NCI-H526 treated with DMSO at 0.1 percent for 48 hours (cell line): Measurements from ENCODE around the gene KPRP.

Source experiments
- DNase-seq: peaks from one replicate; lab custom pipeline; 2025; lab: John Stamatoyannopoulos, UW

KPRP gene, protein sequence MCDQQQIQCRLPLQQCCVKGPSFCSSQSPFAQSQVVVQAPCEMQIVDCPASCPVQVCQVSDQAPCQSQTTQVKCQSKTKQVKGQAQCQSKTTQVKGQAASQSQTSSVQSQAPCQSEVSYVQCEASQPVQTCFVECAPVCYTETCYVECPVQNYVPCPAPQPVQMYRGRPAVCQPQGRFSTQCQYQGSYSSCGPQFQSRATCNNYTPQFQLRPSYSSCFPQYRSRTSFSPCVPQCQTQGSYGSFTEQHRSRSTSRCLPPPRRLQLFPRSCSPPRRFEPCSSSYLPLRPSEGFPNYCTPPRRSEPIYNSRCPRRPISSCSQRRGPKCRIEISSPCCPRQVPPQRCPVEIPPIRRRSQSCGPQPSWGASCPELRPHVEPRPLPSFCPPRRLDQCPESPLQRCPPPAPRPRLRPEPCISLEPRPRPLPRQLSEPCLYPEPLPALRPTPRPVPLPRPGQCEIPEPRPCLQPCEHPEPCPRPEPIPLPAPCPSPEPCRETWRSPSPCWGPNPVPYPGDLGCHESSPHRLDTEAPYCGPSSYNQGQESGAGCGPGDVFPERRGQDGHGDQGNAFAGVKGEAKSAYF

GRCh38 chr1:152757747-152758146, at the start of gene KPRP:
KPRP (plus strand) TSS chr1:152758025; CDS start chr1:152759589, 1,564 bp downstream.
- no peak for DNase-seq

GRCh38 chr1:152718238-152718637, 39.6 kb upstream of the KPRP start:
- no peak for DNase-seq

DNA sequence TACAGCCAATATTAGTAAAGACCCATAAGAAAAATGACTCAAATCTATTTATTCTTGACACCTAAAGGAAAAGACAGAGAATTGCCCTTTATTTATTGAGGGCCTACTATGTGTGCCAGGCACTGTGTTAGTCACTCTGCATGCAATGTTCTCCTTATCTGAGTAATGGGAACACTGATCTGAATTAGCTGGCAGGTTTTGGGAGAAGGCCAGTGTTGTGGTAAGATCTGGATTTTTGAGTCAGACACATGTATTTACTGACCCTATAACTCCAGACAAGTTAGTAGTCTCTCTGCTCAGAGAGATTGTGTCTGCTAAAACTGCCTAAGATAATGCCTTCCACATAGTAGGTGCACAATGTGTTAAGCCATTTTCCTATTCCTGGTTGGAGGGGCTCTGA, 32.6 kb upstream of the KPRP start:
- DNase-seq, result no peak

GRCh38 chr1:152728986-152729385, 28.8 kb upstream of the KPRP start:
- no peak for DNase-seq

- DNase-seq, result no peak
Observed at GRCh38 chr1:152735648-152736047, 22.2 kb upstream of the KPRP start.

- no peak for DNase-seq
Observed at GRCh38 chr1:152737997-152738396, 19.8 kb upstream of the KPRP start.

GRCh38 chr1:152739841-152740240, 18.0 kb upstream of the KPRP start:
- DNase-seq, result no peak

- DNase-seq, result no peak
Observed at GRCh38 chr1:152741656-152742055, 16.2 kb upstream of the KPRP start.

DNA sequence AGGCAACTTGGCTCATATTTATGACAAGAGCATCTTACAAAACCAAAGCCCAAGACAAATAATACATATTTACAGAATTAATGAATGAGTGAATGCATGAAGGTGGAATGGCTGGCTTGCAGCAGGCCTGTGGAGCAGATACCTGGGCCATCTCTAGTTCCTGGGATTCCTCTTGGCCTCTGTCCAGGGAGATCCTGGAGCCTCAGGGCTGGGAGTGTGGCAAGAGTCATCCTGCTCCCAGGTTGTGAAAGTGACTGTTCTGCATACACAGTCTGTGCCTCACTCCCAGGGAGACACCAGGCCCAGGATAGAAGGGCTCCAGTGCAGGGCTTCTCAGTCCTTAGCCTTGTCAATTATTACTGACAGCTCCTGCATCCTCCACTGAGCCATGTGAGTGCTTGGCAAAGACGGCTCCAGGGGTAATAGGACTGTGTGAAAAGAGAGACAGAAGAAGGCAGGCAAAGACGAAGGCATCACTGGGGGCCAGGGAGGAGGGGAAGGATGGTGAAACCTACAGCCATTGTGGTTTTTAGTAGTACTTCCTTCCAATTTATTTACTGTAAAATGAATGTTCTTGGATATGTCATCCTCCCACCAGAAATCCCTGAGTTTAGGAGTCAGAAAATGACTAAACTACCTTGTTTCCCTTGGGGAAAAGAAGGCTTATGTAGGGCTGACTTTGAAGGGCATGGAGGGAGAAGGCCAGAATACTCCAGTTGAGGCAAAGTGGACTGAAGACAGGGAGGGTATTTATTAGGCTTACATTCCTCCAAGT, 14.3 kb upstream of the KPRP start:
- DNase-seq, result no peak

- no peak for DNase-seq
Observed at GRCh38 chr1:152745289-152745704, 12.5 kb upstream of the KPRP start.

DNA sequence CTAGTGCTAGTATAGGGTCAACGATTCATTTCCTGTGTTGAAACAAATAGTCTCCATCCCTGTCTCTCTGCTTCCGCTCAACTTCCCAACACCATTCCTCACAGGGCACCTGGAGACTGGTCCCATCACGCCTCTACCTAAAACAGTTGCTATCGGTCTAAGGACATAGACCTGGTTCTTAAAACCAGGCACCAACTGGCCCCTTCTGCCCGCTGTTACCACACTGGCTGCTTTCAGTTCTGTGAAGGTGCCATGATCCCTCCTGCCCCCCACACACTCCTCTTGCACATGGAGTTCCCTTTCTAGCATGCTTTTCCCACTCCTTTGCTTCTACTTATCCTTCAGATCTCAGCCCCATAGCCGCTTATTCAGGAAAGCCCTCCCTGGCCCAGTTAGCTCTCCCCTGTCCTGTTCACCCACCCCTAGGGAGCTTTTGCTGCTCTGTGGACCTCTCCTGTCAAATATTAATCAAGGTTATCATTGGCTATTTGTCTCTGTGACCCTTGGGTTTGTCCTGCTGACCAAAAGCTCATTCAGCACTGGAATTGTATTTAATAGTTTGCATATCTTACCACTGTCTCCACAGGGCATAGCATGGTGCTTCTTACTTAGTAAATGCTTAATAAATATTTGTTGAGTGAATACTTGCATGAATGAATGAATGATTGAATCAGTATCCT, 11.9 kb upstream of the KPRP start:
- DNase-seq, result no peak

DNA sequence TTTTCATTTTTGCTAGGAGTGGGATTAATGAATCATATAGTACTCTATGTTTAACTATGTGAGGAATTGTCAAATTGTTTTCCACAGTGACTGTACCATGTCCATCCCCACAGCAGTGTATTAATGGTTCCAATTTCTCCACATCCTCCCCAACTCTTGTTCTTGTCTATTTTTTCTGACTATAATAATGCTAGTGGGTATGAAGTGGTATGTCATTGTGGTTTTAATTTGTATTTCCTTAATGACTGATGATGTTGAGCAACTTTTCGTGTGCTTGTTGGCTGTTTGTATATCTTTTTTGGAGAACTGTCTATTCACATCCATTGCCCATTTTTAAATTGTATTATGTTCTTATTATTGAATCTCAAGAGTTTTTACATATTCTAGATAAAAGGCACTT, 10.0 kb upstream of the KPRP start:
- DNase-seq, result no peak

DNA sequence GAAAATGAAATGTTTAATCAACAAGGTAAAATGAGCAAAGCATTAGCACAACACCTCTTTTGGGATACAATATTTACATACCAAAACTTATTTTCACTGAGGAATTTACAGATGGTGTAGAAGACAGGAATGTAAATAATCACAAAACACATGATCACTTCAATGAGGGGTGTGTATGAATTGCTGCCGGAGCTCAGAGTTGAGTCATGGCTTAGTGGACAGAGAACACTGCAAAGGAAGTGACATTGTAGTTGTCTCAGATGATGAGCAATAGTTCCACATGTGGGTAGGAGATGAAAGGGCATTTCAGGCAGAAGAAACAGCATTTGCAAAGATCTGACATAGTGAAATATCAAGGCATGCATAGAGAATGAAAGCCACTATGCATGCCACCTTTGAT, 5.6 kb upstream of the KPRP start:
- DNase-seq, result no peak

DNA sequence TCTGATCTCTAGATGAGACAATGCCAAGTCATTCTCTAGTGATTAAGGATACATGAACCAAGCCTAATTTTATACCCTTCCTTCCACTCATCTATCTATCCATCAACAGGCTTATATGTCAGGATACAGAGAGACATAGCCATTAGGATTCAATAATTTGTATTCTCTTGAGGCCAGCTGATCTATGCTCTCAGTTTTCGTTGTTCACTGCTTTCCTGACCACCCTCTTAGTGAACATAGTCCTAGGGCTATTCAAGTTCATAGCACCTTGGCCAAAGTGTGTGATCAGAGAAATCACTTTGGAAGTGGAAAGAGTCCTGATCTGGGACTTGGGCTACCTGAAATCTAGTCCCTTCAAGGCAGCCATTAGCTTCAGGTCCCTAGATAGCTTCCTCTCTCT, 4.2 kb upstream of the KPRP start:
- no peak for DNase-seq

- DNase-seq, result no peak
Observed at GRCh38 chr1:152756872-152757271, 953 bp upstream of the KPRP start.

GRCh38 chr1:152758636-152759035, 811 bp downstream of the KPRP start:
- no peak for DNase-seq

GRCh38 chr1:152759453-152760173, 1.8 kb downstream of the KPRP start:
- no peak for DNase-seq

DNA sequence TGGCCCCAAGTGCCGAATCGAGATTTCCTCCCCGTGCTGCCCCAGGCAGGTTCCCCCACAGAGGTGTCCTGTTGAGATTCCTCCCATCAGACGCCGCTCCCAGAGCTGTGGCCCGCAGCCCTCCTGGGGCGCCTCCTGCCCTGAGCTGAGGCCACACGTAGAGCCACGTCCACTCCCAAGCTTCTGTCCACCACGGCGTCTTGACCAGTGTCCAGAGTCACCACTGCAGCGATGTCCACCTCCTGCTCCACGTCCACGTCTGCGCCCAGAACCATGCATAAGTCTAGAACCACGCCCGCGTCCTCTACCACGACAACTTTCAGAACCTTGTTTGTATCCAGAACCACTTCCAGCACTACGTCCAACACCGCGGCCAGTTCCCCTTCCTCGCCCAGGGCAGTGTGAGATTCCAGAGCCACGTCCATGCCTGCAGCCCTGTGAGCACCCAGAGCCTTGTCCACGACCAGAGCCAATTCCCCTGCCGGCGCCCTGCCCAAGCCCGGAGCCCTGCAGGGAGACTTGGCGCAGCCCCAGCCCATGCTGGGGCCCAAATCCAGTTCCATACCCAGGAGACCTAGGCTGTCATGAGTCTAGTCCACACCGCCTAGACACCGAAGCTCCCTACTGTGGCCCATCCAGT, 2.8 kb downstream of the KPRP start:
- DNase-seq, result no peak

DNA sequence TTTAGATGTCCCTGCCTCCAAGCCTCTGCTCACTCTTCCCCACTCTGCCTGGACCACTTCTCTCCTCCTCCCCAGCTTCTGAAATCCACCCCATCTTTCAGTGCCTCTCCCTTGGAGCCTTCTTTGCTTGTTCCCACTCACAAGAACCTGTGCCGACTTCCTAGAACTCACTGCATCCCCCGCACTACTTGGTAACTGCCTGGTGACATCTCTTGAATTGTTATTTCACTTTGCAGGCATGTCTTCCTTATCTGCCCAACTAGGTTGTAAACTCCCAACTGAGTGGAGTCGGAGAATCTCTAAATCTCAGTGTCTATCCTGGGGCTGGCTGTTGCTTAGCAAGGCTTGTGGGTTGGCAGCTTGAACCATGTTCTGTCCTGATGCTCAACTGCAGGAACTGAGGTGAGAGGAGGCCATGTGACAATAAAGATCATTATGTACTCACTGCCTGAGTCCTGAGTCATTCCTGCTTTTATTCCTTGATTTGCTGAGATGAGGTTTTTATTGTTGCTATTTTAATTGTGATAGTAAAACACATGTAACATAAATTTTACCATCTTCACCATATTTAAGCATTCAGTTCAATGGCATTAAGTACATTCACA, 3.9 kb downstream of the KPRP start:
- DNase-seq, result no peak

GRCh38 chr1:152768847-152769533, 11.2 kb downstream of the KPRP start:
- no peak for DNase-seq
